Neural cell (in vitro differentiated cells): Measurements from ENCODE around the gene MRPL43.

Experiments
- CTCF ChIP-seq: fragments of 450-650 bp; IDR thresholded peaks from 2 replicates; pipeline ENCODE4 v1.5.1; 2014; ENCODE audit warnings: antibody characterized with exemption, mild to moderate bottlenecking, moderate library complexity; ENCODE audit not compliant: poor library complexity, severe bottlenecking
- EP300 ChIP-seq: fragments of 450-650 bp; conservative IDR thresholded peaks from 2 replicates; pipeline ENCODE4 v1.6.1; 2014; ENCODE audit warnings: antibody characterized with exemption, mild to moderate bottlenecking, moderate library complexity; ENCODE audit not compliant: poor library complexity, severe bottlenecking
- EZH2 ChIP-seq: fragments of 200-600, 300-800 bp; shearing (Covaris generic), sonication (generic); IDR thresholded peaks from 2 replicates; pipeline ENCODE4 v1.6.1; 2014; ENCODE audit warnings: antibody characterized with exemption, low read length, borderline replicate concordance, mild to moderate bottlenecking; ENCODE audit not compliant: insufficient read depth, poor library complexity, severe bottlenecking
- TAF1 ChIP-seq: IDR thresholded peaks from 2 replicates; pipeline ENCODE4 v1.6.1; 2012; ENCODE audit warnings: low read depth

GRCh38 chr10:100967332-100967731, 20.0 kb downstream of the MRPL43 start:
- TF ChIP-seq EZH2 (no peak), EP300 (no peak), TAF1 (no peak), CTCF (no peak)
